Measurements from ENCODE around the gene NXPE1.
"Not testable (repeated sequence)": the region's sequence is repeated elsewhere in the genome, so short reads cannot be mapped to it uniquely, and the experiment has no call there.

The NXPE1 gene

DNA sequence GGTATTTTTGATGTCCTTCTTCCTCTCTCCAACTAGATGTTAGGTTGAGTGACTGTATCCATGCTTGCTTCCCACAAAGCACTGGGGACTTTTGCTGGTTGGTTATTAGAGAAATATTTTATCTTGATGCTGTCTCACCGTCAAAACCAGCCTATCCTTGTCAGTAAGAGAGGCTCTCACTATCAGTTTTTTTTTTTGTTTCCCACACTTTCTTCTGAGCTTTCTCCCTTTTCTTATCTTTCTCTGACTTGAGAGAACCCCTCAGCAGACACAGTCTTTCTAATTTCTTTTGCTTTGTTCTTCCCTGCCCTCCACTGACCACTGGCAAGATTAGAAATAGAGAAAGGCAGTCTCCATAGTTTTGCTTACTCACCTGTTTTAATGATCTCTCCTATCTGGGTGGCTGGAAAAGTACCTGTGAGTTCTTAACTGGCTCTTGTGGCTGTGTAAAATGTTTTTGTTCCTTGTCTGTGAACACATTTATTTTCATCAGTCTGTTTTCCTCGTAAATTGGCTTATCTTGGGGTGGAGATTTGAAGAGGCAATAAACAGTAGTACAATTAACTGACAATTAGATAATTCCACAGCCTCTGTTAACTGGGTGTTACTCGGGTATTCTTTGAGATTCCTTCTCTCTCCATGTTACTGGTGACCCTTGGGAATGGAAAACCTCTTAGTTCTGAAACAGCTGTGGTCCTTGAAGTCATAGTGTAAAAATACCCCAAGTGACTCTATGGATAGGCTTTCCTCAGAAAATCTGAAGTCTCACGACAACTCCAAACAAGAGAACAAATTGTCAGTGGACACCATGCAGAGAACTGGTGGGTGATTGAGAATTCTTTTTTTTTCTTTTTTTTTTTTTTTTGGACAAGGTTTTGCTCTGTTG lies at the start of gene NXPE1:
Gene NXPE1 (minus strand): TSS at position 457 of the 886 bp plus-strand sequence. CDS start 8,680 bp downstream, outside the sequence.
- no peak for DNase-seq (ENCODE audit: low read depth)

DNA sequence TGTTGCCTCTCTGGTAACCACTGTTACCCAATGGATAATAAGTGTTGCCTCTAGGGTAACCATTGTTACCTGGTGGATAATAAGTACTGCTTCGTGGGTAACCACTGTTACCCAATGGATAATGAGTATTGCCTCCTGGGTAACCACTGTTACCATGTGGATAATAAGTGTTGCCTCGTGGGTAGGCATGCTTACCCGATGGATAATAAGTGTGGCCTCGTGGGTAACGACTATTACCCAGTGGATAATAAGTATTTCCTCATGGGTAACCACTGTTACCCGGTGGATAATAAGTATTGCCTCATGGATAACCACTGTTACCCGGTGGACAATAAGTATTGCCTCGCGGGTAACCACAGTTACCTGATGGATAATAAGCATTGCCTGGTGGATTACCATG lies 49.7 kb upstream of the NXPE1 start:
- no peak for DNase-seq (ENCODE audit: low read depth)

DNA sequence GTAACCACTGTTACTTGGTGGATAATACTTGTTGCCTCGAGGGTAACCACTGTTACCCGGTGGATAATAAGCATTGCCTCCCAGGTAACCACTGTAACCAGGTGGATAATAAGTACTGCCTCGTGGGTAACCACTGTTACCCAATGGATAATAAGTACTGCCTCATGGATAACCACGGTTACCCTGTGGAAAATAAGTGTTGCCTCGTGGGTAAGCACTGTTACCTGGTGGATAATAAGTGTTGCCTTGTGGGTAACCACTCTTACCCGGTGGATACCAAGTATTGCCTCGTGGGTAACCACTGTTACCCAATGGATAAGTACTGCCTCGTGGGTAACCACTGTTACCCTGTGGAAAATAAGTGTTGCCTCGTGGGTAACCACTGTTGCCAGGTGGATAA lies 48.9 kb upstream of the NXPE1 start:
- DNase-seq (ENCODE audit: low read depth): not testable (repeated sequence)

GRCh38 chr11:114607753-114608459 lies 48.2 kb upstream of the NXPE1 start:
- DNase-seq (ENCODE audit: low read depth): no peak

DNA sequence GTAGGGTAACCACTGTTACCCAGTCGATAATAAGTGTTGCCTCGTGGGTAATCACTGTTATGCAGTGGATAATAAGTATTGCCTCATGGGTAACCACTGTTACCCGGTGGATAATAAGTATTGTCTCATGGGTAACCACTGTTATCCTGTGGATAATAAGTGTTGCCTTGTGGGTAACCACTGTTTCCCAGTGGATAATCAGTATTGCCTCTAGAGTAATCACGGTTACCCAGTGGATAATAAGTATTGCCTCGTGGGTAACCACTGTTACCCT lies 47.1 kb upstream of the NXPE1 start:
- DNase-seq (ENCODE audit: low read depth): not testable (repeated sequence)

DNA sequence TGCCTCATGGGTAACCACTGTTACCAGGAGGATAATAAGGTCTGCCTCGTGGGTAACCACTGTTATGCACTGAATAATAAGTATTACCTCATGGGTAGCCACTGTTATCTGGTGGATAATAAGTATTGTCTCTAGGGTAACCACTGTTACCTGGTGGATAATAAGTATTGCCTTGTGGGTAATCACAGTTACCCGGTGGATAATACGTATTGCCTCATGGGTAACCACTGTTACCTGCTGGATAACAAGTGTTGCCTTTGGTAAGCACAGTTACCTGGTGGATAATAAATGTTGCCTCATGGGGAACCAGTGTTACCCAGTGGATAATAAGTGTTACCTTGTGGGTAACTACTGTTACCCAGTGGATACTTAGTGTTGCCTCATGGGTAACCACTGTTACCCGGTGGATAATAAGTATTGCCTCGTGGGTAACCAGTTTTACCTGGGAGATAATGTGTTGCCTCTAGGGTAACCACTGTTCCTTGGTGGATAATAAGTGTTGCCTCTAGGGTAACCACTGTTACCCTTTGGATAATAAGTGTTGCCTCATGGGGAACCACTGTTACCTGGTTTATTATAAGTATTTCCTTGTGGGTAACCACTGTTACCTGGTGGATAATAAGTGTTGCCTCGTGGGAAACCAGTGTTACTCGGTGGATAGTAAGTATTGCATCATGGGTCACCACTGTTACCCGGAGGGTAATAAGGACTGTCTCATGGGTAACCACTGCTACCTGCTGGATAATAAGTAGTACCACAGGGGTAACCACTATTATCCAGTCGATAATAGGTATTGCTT lies 46.5 kb upstream of the NXPE1 start:
- DNase-seq (ENCODE audit: low read depth): no peak

GRCh38 chr11:114605370-114605769 lies 45.7 kb upstream of the NXPE1 start:
- no peak for DNase-seq (ENCODE audit: low read depth)

DNA sequence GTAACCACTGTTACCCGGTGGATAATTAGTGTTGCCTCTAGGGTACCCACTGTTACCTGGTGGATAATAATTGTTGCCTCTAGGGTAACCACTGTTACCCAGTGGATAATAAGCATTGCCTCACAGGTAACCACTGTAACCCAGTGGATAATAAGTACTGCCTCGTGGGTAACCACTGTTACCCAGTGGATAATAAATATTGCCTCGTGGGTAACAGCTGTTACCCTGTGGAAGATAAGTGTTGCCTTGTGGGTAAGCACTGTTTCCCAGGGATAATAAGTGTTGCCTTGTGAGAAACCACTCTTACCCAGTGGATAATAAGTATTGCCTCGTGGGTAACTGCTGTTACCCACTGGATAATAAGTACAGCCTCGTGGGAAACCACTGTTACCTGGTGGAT lies 45.2 kb upstream of the NXPE1 start:
- DNase-seq (ENCODE audit: low read depth): no peak

DNA sequence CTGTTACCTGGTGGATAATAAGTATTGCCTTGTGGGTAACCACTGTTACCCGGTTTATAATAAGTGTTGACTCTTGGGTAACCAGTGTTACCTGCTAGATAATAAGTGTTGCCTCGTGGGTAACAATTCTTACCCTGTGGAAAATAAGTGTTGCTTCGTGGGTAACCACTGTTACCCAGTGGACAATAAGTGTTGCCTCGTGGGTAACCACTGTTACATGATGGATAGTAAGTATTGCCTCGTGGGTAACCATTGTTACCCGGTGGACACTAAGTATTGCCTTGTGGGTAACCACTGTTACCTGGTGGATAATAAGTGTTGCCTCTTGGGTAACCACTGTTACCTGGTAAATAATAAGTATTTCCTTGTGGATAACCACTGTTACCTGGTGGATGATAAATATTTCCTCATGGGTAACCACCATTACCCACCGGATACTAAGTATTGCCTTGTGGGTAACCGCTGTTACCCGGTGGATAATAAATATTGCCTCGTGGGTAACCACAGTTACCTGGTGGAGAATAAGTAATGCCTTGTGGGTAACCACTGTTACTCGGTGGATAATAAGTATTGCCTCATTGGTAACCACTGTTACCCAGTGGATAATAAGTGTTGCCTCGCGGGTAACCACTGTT lies 44.6 kb upstream of the NXPE1 start:
- no peak for DNase-seq (ENCODE audit: low read depth)

DNA sequence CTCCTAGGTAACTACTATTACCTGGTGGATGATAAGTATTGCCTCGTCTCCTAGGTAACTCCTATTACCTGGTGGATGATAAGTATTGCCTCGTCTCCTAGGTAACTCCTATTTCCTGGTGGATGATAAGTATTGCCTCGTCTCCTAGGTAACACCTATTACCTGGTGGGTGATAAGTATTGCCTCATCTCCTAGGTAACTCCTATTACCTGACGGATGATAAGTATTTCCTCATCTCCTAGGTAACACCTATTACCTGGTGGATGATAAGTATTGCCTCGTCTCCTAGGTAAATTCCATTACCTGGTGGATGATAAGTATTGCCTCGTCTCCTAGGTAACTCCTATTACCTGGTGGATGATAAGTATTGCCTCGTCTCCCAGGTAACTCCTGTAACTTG lies 43.5 kb upstream of the NXPE1 start:
- not testable (repeated sequence) for DNase-seq (ENCODE audit: low read depth)

- no peak for DNase-seq (ENCODE audit: low read depth)
These were observed 38.8 kb upstream of the NXPE1 start for GRCh38 chr11:114598461-114598860.

- no peak for DNase-seq (ENCODE audit: low read depth)
These were observed 36.7 kb upstream of the NXPE1 start for GRCh38 chr11:114596175-114596919.

DNA sequence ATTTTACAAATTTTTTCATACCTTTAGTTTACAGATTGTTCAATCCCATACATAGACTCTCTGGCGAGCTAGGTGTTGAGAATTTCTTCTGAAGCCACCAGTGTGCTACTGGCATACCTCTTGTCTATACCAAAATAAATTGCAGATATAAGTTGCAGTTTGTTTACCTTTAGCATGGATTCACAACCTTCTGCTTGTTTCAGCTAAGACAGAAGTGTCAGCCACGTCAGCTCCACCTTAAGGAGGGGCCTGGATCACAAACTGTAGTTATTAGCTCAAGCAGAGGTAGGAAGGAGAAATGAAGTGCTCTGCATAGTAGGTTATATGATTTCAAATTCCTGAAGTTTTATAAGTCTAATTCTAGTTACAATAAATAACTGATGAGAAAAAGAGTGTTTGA lies 35.9 kb upstream of the NXPE1 start, which contains the start of gene NXPE4:
Gene NXPE4 (minus strand): TSS at position 216 of the 400 bp plus-strand sequence. CDS start 1,027 bp downstream, outside the sequence.
- DNase-seq (ENCODE audit: low read depth): no peak

- DNase-seq (ENCODE audit: low read depth): no peak
These were observed 35.0 kb upstream of the NXPE1 start for GRCh38 chr11:114594703-114595102.

DNA sequence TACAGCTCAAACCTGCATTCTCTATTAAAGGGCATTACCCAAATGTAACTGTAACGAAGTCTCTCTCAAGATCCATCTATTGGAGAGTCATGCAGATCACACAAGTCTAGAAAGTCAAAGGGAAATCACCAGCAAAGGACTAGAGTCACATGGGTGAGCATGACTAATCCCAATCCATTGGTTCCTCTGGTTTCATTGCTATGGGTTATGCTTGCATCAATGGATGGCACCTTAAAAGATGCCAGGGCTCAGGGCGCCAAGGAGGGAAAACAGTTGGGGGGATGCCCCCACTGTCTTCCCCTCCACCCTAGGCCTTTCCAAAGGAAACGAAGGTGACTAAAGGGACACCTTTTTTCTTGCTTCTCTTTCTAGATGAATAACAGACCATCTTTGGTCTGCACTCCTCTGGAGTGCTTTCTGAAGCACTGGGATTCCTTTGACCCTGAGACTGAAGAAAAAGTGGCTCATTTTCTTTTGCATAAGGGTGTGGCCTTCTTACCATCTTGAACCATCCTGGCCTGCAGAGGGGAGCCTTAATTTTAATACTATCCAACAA lies 27.8 kb upstream of the NXPE1 start:
- DNase-seq (ENCODE audit: low read depth): no peak

DNA sequence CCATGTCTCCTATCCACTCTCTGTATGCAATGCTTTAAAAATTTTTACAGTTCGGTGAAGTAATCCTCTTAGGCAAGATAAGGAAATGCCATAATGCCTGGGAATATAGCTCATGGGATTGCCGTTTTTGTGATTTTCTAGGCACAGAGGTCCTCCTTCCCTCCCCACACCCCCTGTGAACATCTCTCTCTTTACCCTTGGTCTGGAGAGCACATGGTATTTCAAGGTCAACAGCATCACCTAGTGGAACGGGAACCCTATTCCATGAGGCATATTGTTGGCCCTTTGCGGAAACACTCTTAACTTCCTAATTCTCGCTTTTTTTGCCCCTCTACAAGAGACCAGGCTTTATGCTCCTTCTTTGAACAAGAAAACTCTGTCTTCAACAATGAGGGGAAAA lies 27.1 kb upstream of the NXPE1 start:
- no peak for DNase-seq (ENCODE audit: low read depth)

DNA sequence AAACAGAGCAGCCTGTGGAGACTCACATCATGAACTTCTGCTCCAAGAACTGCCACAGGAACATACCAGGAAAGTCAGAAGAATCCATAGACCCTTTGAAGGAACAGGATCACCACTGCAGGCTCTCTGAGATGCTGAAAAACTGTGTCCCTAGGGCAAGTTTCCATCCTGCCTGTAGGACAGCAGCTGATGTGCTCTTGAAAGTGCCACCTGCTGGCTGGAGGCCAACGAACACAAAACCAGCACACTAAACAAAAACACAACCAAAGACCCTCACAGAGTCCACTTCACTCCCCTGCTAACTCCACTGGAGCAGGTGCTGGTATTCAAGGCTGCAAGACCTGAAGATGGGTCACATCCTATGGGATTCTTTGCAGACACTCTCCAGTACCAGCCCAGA lies 12.0 kb upstream of the NXPE1 start:
- no peak for DNase-seq (ENCODE audit: low read depth)

GRCh38 chr11:114569801-114570200 lies 10.1 kb upstream of the NXPE1 start:
- DNase-seq (ENCODE audit: low read depth): no peak

DNA sequence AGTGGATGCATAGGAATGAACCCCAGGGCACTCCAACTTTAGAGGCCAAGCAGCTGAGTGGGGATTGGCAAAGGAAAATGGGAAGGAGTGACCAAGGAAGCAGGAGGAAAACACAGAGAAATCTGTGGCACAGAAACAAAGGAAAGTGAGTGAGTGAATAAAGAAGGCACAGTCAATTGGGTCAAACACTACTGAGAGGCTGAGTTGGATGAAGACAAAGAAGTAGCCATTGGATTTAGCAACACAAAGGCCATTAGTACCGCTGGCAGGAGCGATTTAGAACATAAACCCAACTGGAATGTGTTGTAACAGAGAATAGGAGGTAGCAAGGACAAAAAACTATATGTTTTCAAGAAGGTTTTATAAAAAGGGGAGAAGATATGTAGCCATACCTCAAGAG lies 6.6 kb upstream of the NXPE1 start:
- no peak for DNase-seq (ENCODE audit: low read depth)

GRCh38 chr11:114564831-114565230 lies 5.2 kb upstream of the NXPE1 start:
- DNase-seq (ENCODE audit: low read depth): no peak

DNA sequence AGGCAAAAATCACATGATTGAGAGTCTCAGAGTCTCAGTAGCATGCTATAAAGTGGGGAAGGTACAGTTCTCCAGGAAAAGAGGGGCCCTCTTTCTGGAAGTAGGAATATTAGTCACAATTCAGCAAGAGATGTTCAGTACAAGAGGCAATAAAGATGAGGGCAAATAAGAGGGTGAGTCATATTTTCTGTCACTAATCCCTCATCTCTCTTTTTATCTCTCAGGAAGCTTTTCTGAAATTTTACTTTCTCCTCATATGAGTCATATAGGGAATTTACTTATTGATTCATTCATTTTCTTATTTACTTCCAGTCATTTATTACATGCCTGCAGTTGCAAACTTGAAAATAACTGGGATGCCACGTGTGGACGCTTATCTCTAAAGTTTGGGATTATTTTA lies 3.4 kb upstream of the NXPE1 start:
- no peak for DNase-seq (ENCODE audit: low read depth)

Measured in stimulated activated CD4-positive, alpha-beta T cell treated with anti-CD3 and anti-CD28 coated beads, Interleukin-2, amount 100 ng/mL, for 4 hours (primary cell).